Fibroblast of lung (primary cell): Measurements from ENCODE around the gene CTDSPL.

Experiments
- CTCF ChIP-seq, 2 donors: IDR thresholded peaks in 1 of 2; conservative IDR thresholded peaks in 1 of 2; 1 replicate in 1 of 2; 2 replicates in 1 of 2; pipeline ENCODE4 v1.5.1; 2011 to 2012; ENCODE audit warnings: low read length in 2 of 2, control low read depth in 1 of 2, inconsistent platforms in 1 of 2, low read depth in 1 of 2, mild to moderate bottlenecking in 1 of 2
- EZH2 ChIP-seq: IDR thresholded peaks from 2 replicates; pipeline ENCODE4 v1.5.1; 2012; ENCODE audit warnings: low read length, control low read depth, mild to moderate bottlenecking; ENCODE audit errors: missing control alignments

- TF ChIP-seq CTCF (conservative IDR thresholded peaks at IDR 0.05 in 1 of 2, IDR thresholded peaks at IDR 0.05 in 1 of 2; ENCODE audit: low read depth in 1 of 2, low read length in 2 of 2), result no peak
- no peak for TF ChIP-seq EZH2
Measured at GRCh38 chr3:37937156-37937555, 75.5 kb downstream of the CTDSPL start.
